SK-N-DZ (cell line): ENCODE data around the gene ZNF473.
"Not testable (repeated sequence)": the region's sequence is repeated elsewhere in the genome, so short reads cannot be mapped to it uniquely, and the experiment has no call there.

Experiments used
- DNase-seq: peaks from one replicate; pipeline ENCODE4 v3.0.0-alpha.2; 2015; ENCODE audit warnings: low spot score

The ZNF473 gene

GRCh38 chr19:50047671-50048070 lies 21.9 kb downstream of the ZNF473 start:
- no peak for DNase-seq

GRCh38 chr19:50050406-50051227 lies 24.8 kb downstream of the ZNF473 start:
- peak; percentile 50 for DNase-seq

- DNase-seq, result not testable (repeated sequence)
Observed at GRCh38 chr19:50051228-50051895, 25.6 kb downstream of the ZNF473 start.

GRCh38 chr19:50051964-50052363 lies 26.2 kb downstream of the ZNF473 start:
- DNase-seq, result no peak

GRCh38 chr19:50053119-50053518 lies 27.3 kb downstream of the ZNF473 start:
- DNase-seq, result no peak

GRCh38 chr19:50058425-50058824 lies 32.6 kb downstream of the ZNF473 start:
- DNase-seq, result no peak

- no peak for DNase-seq
Observed at GRCh38 chr19:50059045-50059444, 33.2 kb downstream of the ZNF473 start.

GRCh38 chr19:50060107-50060506 lies 34.3 kb downstream of the ZNF473 start:
- no peak for DNase-seq

- DNase-seq, result no peak
Observed at GRCh38 chr19:50061650-50062049, 35.8 kb downstream of the ZNF473 start.

GRCh38 chr19:50065938-50066337 lies 40.1 kb downstream of the ZNF473 start:
- DNase-seq, result no peak

GRCh38 chr19:50067575-50067974 lies 41.8 kb downstream of the ZNF473 start:
- no peak for DNase-seq

GRCh38 chr19:50068382-50068781 lies 42.6 kb downstream of the ZNF473 start:
- not testable (repeated sequence) for DNase-seq

GRCh38 chr19:50075076-50075475 lies 49.3 kb downstream of the ZNF473 start:
- DNase-seq, result not testable (repeated sequence)

- DNase-seq, result not testable (repeated sequence)
Observed at GRCh38 chr19:50075644-50076372, 50.0 kb downstream of the ZNF473 start.

GRCh38 chr19:50076581-50077355 lies 51.0 kb downstream of the ZNF473 start:
- not testable (repeated sequence) for DNase-seq

GRCh38 chr19:50079014-50079413 lies 53.2 kb downstream of the ZNF473 start:
- not testable (repeated sequence) for DNase-seq

GRCh38 chr19:50084440-50084839 lies 58.6 kb downstream of the ZNF473 start:
- DNase-seq, result not testable (repeated sequence)

- DNase-seq, result not testable (repeated sequence)
Observed at GRCh38 chr19:50087153-50087552, 61.3 kb downstream of the ZNF473 start.

GRCh38 chr19:50090706-50091105 lies 64.9 kb downstream of the ZNF473 start:
- DNase-seq, result not testable (repeated sequence)

GRCh38 chr19:50091786-50092185 lies 66.0 kb downstream of the ZNF473 start:
- not testable (repeated sequence) for DNase-seq

- not testable (repeated sequence) for DNase-seq
Observed at GRCh38 chr19:50092597-50092996, 66.8 kb downstream of the ZNF473 start.
